ENCODE measurements around the gene EPN3.

- TF ChIP-seq CTCF (conservative IDR thresholded peaks at IDR 0.05; ENCODE audit: low read depth, low read length), result no peak
- TF ChIP-seq EZH2 (IDR thresholded peaks at IDR 0.05; ENCODE audit: borderline replicate concordance, low read depth, low read length, poor library complexity, severe bottlenecking), result no peak
These were observed 44.3 kb downstream of the EPN3 start for GRCh38 chr17:50576864-50577263.

Measured in A673 (cell line).